CD4-positive, CD25-positive, alpha-beta regulatory T cell (primary cell): ENCODE measurements around the gene ARHGDIA. TPM values are rescaled to one million over a fixed set of nuclear protein-coding genes. Genes with fewer than 3 reads are reported as not detected.

Experiments
- polyA plus RNA-seq, 4 donors: library from polyadenylated mRNA; unstranded; fragments of 300-500 nt; fragmentation: Illumina TruSeq; gene quantifications; one replicate each; pipeline ENCODE4 v1.2.3, GENCODE V29; 2021
- total RNA-seq: library from RNA; stranded (reverse); gene quantifications from one replicate; pipeline ENCODE4 v1.2.3, GENCODE V29; 2022

ARHGDIA gene
- total and polyA plus RNA-seq, 5 donors from 2014 or later: 91.4 to 578 (median 107) TPM

Other genes with a start within 250 kb of the ARHGDIA start
Only the 30 nearest of the 31 such genes appear.
- gene TSPAN10, start 234.1 kb downstream of the ARHGDIA start, total RNA-seq: not detected
- under 1 TPM in 3 of 4 donors, not detected in 1; 0.21 to 0.70 (median 0.24) TPM for gene TSPAN10, start 234.1 kb downstream of the ARHGDIA start, polyA plus RNA-seq
- gene PDE6G, start 214.8 kb downstream of the ARHGDIA start, total RNA-seq: 0.67 TPM
- gene PDE6G, start 214.8 kb downstream of the ARHGDIA start, polyA plus RNA-seq: 1 to 10 TPM in 2 of 4 donors, under 1 TPM in 1, not detected in 1; 0.94 to 1.4 (median 1.1) TPM
- gene OXLD1, start 204.7 kb downstream of the ARHGDIA start, total RNA-seq: 37.7 TPM
- gene OXLD1, start 204.7 kb downstream of the ARHGDIA start, polyA plus RNA-seq: 100 to 1,000 TPM in 1 of 4 donors, 10 to 100 TPM in 3; 78.4 to 108 (median 84.2) TPM
- gene CCDC137, start 204.6 kb downstream of the ARHGDIA start, total RNA-seq: 30.4 TPM
- 10 to 100 TPM; 10.2 to 14.3 (median 12.0) TPM for gene CCDC137, start 204.6 kb downstream of the ARHGDIA start, polyA plus RNA-seq
- gene ARL16, start 187.5 kb downstream of the ARHGDIA start, total RNA-seq: 34.7 TPM
- 10 to 100 TPM; 24.7 to 27.7 (median 26.3) TPM for gene ARL16, start 187.5 kb downstream of the ARHGDIA start, polyA plus RNA-seq
- gene HGS, start 187.3 kb downstream of the ARHGDIA start, total RNA-seq: 148 TPM
- gene HGS, start 187.3 kb downstream of the ARHGDIA start, polyA plus RNA-seq: 10 to 100 TPM; 23.4 to 30.5 (median 27.7) TPM
- gene MRPL12, start 168.0 kb downstream of the ARHGDIA start, total RNA-seq: 18.5 TPM
- 10 to 100 TPM; 45.1 to 49.2 (median 47.2) TPM for gene MRPL12, start 168.0 kb downstream of the ARHGDIA start, polyA plus RNA-seq
- gene SLC25A10, start 159.1 kb downstream of the ARHGDIA start, total RNA-seq: 2.5 TPM
- gene SLC25A10, start 159.1 kb downstream of the ARHGDIA start, polyA plus RNA-seq: 1 to 10 TPM; 3.4 to 4.3 (median 3.7) TPM
- gene GCGR, start 67.2 kb downstream of the ARHGDIA start, total RNA-seq: not detected
- not detected for gene GCGR, start 67.2 kb downstream of the ARHGDIA start, polyA plus RNA-seq
- 59.9 TPM for gene MCRIP1, start 38.0 kb downstream of the ARHGDIA start, total RNA-seq
- 10 to 100 TPM; 58.1 to 93.2 (median 77.1) TPM for gene MCRIP1, start 38.0 kb downstream of the ARHGDIA start, polyA plus RNA-seq
- not detected for gene PPP1R27, start 36.3 kb downstream of the ARHGDIA start, total RNA-seq
- not detected for gene PPP1R27, start 36.3 kb downstream of the ARHGDIA start, polyA plus RNA-seq
- 231 TPM for gene P4HB, start 10.8 kb downstream of the ARHGDIA start, total RNA-seq
- 100 to 1,000 TPM; 186 to 216 (median 207) TPM for gene P4HB, start 10.8 kb downstream of the ARHGDIA start, polyA plus RNA-seq
- gene ALYREF, start 20.2 kb upstream of the ARHGDIA start, total RNA-seq: 90.9 TPM
- gene ALYREF, start 20.2 kb upstream of the ARHGDIA start, polyA plus RNA-seq: 10 to 100 TPM; 24.8 to 57.6 (median 39.6) TPM
- 44.4 TPM for gene ANAPC11, start 20.4 kb upstream of the ARHGDIA start, total RNA-seq
- 100 to 1,000 TPM; 262 to 331 (median 290) TPM for gene ANAPC11, start 20.4 kb upstream of the ARHGDIA start, polyA plus RNA-seq
- not detected for gene NPB, start 30.9 kb upstream of the ARHGDIA start, total RNA-seq
- under 1 TPM in 1 of 4 donors, not detected in 3; 0.10 TPM for gene NPB, start 30.9 kb upstream of the ARHGDIA start, polyA plus RNA-seq
- gene PCYT2, start 40.1 kb upstream of the ARHGDIA start, total RNA-seq: 28.6 TPM
- 10 to 100 TPM; 25.6 to 30.9 (median 26.8) TPM for gene PCYT2, start 40.1 kb upstream of the ARHGDIA start, polyA plus RNA-seq
- gene SIRT7, start 46.8 kb upstream of the ARHGDIA start, total RNA-seq: 78.1 TPM
- gene SIRT7, start 46.8 kb upstream of the ARHGDIA start, polyA plus RNA-seq: 10 to 100 TPM; 35.9 to 43.8 (median 41.7) TPM
- gene MAFG, start 56.4 kb upstream of the ARHGDIA start, total RNA-seq: 14.3 TPM
- gene MAFG, start 56.4 kb upstream of the ARHGDIA start, polyA plus RNA-seq: 1 to 10 TPM; 2.2 to 3.0 (median 2.6) TPM
- gene PYCR1, start 66.0 kb upstream of the ARHGDIA start, total RNA-seq: 1.1 TPM
- gene PYCR1, start 66.0 kb upstream of the ARHGDIA start, polyA plus RNA-seq: 1 to 10 TPM in 2 of 4 donors, under 1 TPM in 2; 0.54 to 2.2 (median 1.1) TPM
- gene MYADML2, start 75.9 kb upstream of the ARHGDIA start, total RNA-seq: not detected
- gene MYADML2, start 75.9 kb upstream of the ARHGDIA start, polyA plus RNA-seq: not detected
- gene NOTUM, start 89.8 kb upstream of the ARHGDIA start, total RNA-seq: not detected
- gene NOTUM, start 89.8 kb upstream of the ARHGDIA start, polyA plus RNA-seq: under 1 TPM in 2 of 4 donors, not detected in 2; 0.09 to 0.17 TPM
- gene ASPSCR1, start 106.3 kb upstream of the ARHGDIA start, total RNA-seq: 41.4 TPM
- 10 to 100 TPM; 25.2 to 29.4 (median 28.2) TPM for gene ASPSCR1, start 106.3 kb upstream of the ARHGDIA start, polyA plus RNA-seq
- 31.4 TPM for gene CENPX, start 151.5 kb upstream of the ARHGDIA start, total RNA-seq
- gene CENPX, start 151.5 kb upstream of the ARHGDIA start, polyA plus RNA-seq: 10 to 100 TPM; 43.8 to 66.4 (median 65.0) TPM
- gene LRRC45, start 152.0 kb upstream of the ARHGDIA start, total RNA-seq: 16.6 TPM
- gene LRRC45, start 152.0 kb upstream of the ARHGDIA start, polyA plus RNA-seq: 1 to 10 TPM; 3.9 to 7.7 (median 6.0) TPM
- 3.6 TPM for gene RAC3, start 160.3 kb upstream of the ARHGDIA start, total RNA-seq
- gene RAC3, start 160.3 kb upstream of the ARHGDIA start, polyA plus RNA-seq: under 1 TPM in 1 of 4 donors, not detected in 3; 0.26 TPM
- gene DCXR, start 166.4 kb upstream of the ARHGDIA start, total RNA-seq: 96.9 TPM
- gene DCXR, start 166.4 kb upstream of the ARHGDIA start, polyA plus RNA-seq: 100 to 1,000 TPM; 125 to 150 (median 131) TPM
- 35.1 TPM for gene RFNG, start 180.5 kb upstream of the ARHGDIA start, total RNA-seq
- gene RFNG, start 180.5 kb upstream of the ARHGDIA start, polyA plus RNA-seq: 1 to 10 TPM; 3.2 to 5.6 (median 4.4) TPM
- gene GPS1, start 180.6 kb upstream of the ARHGDIA start, total RNA-seq: 87.5 TPM
- gene GPS1, start 180.6 kb upstream of the ARHGDIA start, polyA plus RNA-seq: 100 to 1,000 TPM; 128 to 170 (median 162) TPM
- 128 TPM for gene DUS1L, start 194.5 kb upstream of the ARHGDIA start, total RNA-seq
- 10 to 100 TPM; 49.3 to 91.5 (median 62.3) TPM for gene DUS1L, start 194.5 kb upstream of the ARHGDIA start, polyA plus RNA-seq
- 153 TPM for gene FASN, start 226.9 kb upstream of the ARHGDIA start, total RNA-seq
- under 1 TPM; 0.23 to 0.93 (median 0.59) TPM for gene FASN, start 226.9 kb upstream of the ARHGDIA start, polyA plus RNA-seq